ENCODE measurements around the gene LRRC10B.
A peak's percentile ranks its signal among the peaks of the same experiment; 100 is the strongest.
"Not testable (repeated sequence)": the region's sequence is repeated elsewhere in the genome, so short reads cannot be mapped to it uniquely, and the experiment has no call there.

The LRRC10B gene

GRCh38 chr11:61507962-61508861, at the start of gene LRRC10B:
LRRC10B (plus strand) TSS chr11:61508749; CDS start chr11:61508999, 250 bp downstream.
- DNase-seq: peak; percentile 44 to 68

GRCh38 chr11:61460474-61460881, 48.1 kb upstream of the LRRC10B start:
- DNase-seq: peak; percentile 69 to 83

DNA sequence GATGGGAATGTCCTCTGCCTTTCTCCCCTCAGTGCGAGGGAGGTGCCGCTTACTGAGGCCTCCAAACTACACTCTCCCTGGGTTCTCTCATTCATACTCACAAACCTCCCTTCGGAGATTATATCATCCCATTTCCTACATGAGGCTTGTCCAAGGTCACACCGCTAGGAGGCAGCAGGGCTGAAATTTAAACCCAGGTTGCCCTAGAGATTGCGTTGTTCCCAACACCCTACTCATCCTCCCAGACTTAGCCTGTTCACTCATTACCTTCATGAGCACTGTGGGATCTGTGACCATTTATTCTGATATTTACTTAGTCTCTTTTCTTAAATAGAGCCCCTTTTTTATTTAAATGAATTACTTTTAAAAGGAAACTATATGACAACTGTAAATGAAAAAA, 47.6 kb upstream of the LRRC10B start:
- no peak for DNase-seq

GRCh38 chr11:61467602-61468001, 40.9 kb upstream of the LRRC10B start:
- DNase-seq: not testable (repeated sequence)

- no peak for DNase-seq
Measured at GRCh38 chr11:61468002-61468401, 40.5 kb upstream of the LRRC10B start.

GRCh38 chr11:61472282-61472681, 36.3 kb upstream of the LRRC10B start:
- no peak for DNase-seq

DNA sequence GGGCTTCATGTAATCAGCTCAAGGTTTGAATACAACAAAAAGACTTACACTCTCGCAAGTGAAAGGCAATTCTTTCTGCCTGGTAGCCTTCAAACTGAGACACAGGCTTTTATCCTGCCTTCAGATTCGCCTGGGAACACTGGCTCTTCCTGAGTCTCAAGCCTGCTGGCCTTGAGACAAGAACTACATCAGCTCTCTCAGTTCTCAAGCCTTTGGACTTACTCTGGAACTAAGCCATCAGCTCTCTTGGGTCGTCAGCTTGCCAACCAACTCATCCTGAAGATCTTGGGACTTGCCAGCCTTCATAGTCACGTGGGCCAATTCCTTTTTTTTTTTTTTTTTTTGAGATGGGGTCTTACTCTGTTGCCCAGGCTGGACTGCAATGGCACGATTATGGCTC, 35.7 kb upstream of the LRRC10B start:
- no peak for DNase-seq

DNA sequence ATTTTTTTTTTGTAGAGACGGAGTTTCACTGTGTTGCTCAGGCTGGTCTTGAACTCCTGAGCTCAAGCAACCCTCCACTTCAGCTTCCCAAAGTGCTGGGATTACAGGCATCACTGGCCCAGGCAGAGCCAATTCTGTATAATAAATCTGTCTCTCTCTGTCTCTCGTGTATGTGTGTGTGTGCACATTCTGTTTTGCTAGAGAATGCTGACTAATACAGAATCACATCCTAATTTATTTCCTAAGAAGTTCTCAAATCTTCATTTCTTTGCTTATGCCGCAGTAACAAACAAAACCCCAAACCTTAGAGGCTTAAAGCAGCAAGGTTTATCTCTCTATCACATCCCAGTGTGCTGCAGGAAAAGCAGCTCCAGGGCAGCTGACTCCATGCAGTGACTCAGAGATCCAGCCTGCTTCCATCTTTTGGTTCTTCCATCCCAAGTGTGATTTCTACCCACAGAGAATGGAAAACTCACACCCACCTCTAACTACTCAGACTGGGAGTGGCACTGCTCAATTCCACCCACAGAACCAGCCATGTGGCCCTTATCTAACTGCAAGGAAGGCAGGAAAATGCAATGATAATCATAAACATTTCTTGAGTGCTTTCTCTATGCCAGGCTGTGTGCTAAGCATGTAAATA, 35.1 kb upstream of the LRRC10B start:
- no peak for DNase-seq

DNA sequence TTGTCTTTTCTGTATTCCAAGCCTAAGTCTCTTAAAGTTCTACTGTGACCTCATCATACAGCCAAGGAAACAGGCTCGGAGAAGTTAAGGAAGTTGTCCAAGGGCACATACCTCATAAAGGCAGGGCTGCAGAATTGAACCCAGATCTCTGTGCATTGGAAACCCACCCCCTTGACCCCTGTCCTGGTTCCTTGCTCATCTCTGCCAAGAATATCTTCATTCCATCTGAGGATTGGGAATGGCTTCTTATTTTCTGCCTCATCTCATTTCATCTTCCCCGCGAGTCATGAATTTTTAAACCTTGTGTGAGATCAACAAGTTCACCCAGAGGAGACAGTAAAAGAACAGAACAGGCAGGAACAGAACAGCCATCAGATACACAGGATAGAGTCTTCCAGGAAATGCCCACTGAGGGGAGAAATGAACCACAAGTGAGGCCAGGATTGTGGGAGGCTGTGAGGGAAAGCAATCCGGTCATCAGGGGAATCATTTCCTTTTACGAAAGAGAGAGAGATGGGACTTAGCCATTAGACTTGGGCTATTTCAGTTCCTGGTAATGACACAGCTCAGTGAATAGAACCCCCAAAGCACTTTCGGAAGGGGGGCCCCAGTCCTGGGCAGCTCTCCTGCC, 34.4 kb upstream of the LRRC10B start:
- DNase-seq: no peak

GRCh38 chr11:61475433-61475832, 33.1 kb upstream of the LRRC10B start:
- no peak for DNase-seq

- DNase-seq: peak; percentile 43 to 77
Measured at GRCh38 chr11:61476371-61476770, 32.2 kb upstream of the LRRC10B start.

GRCh38 chr11:61477126-61477525, 31.4 kb upstream of the LRRC10B start:
- DNase-seq: no peak

GRCh38 chr11:61477727-61478148, 30.8 kb upstream of the LRRC10B start:
- peak in 1 of 2 experiments; percentile 39 for DNase-seq

- not testable (repeated sequence) for DNase-seq
Measured at GRCh38 chr11:61479360-61480058, 29.0 kb upstream of the LRRC10B start.

- peak in 1 of 2 experiments; percentile 42 for DNase-seq
Measured at GRCh38 chr11:61480261-61480993, 28.1 kb upstream of the LRRC10B start.

- DNase-seq: peak; percentile 10 to 42
Measured at GRCh38 chr11:61480994-61481335, 27.6 kb upstream of the LRRC10B start.

DNA sequence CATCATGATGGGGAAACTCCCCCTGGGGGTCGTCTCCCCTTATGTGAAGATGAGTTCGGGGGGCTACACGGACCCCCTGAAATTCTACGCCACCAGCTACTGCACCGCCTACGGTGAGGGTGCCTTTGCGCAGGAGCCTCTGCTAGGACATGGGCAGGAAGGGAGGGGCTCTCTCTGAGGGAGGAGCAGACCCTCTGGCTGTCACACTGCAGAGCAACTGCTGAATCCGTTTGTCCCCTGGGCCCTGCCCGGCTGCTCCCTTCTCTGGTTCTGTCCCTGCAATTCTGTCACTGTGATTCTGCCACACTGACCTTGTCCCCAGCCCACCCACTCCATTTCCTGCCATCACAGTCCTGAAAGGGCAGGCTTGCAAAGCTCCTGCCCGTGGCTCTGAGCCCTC, 26.7 kb upstream of the LRRC10B start:
- DNase-seq: no peak

DNA sequence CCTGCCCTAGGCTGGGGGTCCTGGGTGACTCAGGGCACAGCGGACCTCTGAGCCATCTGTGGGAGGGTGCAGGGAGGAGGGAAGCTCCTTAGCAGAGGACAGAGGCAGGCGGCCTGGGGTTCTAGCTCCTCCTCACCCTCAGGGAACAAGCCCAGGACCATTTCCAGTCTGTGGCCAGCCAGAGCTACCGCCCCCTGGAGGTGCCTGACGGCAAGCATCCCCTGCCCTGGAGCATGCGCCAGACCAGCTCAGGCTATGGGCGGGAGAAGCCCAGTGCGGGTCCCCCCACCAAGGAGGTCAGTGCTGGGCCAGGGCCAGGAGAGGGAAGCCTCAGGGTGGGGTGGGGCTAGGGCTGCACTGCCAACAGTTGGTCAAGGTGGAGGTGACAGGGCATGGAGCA, 26.0 kb upstream of the LRRC10B start:
- no peak for DNase-seq

GRCh38 chr11:61484541-61484940, 24.0 kb upstream of the LRRC10B start:
- DNase-seq: no peak

- no peak for DNase-seq
Measured at GRCh38 chr11:61485080-61485479, 23.5 kb upstream of the LRRC10B start.

GRCh38 chr11:61486011-61486620, 22.4 kb upstream of the LRRC10B start:
- no peak for DNase-seq

- no peak for DNase-seq
Measured at GRCh38 chr11:61486779-61487178, 21.8 kb upstream of the LRRC10B start.

Measured in NCI-H524 (cell line).